ENCODE results near the gene ARID2. TPM values are rescaled to one million over a fixed set of nuclear protein-coding genes. Genes with fewer than 3 reads are reported as not detected.

ARID2 gene
- total RNA-seq, 2 experiments from 2014 or later, result 30.1 to 44.9 TPM

DNA sequence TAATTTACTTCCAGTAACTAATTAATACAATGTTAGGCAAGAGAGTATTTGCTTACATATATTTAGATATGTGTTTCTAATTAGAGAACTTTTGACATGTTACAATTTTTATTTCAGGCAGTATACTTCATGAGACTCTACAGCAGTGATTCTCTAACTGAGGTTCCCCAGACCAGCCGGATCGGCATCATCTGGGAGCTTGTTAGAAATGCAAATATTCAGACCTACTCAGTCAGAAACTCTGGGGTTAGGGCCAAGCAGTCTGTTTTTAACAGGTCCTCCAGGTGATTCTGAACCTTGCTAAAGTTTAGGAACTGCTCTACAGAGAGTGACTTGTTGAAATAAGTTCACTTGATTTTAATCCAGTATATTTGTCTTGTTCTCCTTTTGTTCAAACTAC, 46.5 kb downstream of the ARID2 start:
- Histone ChIP-seq H3K27ac (ENCODE audit: low read depth, low read length, poor library complexity, severe bottlenecking) (no peak overlapping the region), H3K36me3 (ENCODE audit: insufficient read depth, low read length) (peaks cover 5% of the 10 kb centered on the region), H3K4me2 (ENCODE audit: low read length) (no peak overlapping the region), H3K4me1 (ENCODE audit: insufficient read depth, low read length, poor library complexity, severe bottlenecking) (no peaks in the 10 kb centered on the region), H3K9me2 (ENCODE audit: insufficient read depth, low read length) (no peaks in the 10 kb centered on the region), H2AFZ (ENCODE audit: low read length) (no peak overlapping the region), H3K79me2 (ENCODE audit: insufficient read depth, low read depth, low read length) (peaks cover 68% of the 10 kb centered on the region; the same call in 1 of the 2 replicates), H3K4me3 (ENCODE audit: low read depth, low read length, poor library complexity, severe bottlenecking) (no peak overlapping the region), H3K9me3 (ENCODE audit: low read length) (no peaks in the 10 kb centered on the region), H4K20me1 (ENCODE audit: insufficient read depth, low read length) (peaks cover 11% of the 10 kb centered on the region; the same call in 1 of the 2 replicates)
- TF ChIP-seq, protein P1, sequence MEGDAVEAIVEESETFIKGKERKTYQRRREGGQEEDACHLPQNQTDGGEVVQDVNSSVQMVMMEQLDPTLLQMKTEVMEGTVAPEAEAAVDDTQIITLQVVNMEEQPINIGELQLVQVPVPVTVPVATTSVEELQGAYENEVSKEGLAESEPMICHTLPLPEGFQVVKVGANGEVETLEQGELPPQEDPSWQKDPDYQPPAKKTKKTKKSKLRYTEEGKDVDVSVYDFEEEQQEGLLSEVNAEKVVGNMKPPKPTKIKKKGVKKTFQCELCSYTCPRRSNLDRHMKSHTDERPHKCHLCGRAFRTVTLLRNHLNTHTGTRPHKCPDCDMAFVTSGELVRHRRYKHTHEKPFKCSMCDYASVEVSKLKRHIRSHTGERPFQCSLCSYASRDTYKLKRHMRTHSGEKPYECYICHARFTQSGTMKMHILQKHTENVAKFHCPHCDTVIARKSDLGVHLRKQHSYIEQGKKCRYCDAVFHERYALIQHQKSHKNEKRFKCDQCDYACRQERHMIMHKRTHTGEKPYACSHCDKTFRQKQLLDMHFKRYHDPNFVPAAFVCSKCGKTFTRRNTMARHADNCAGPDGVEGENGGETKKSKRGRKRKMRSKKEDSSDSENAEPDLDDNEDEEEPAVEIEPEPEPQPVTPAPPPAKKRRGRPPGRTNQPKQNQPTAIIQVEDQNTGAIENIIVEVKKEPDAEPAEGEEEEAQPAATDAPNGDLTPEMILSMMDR (conservative IDR thresholded peaks at IDR 0.05; ENCODE audit: low read length), result no peak
- no peak for TF ChIP-seq EZH2phosphoT487 (IDR thresholded peaks at IDR 0.05; ENCODE audit: borderline replicate concordance, low read depth, low read length)
- BruUV-seq (replicated peaks), result no TSS peak
- CTCF ChIA-PET (ENCODE audit: unreplicated experiment), result no interaction called here
- POLR2A ChIA-PET, result interaction anchor here (0.7 to 1.3 kb wide), 3 partner anchors 11 to 54 kb away, joined by 3 to 4 read pairs (median 3); no protein-coding TSS in a partner anchor
- DNase-seq (ENCODE audit: low spot score), result no peak
- intact Hi-C loops (cut with micrococcal nuclease; ENCODE audit: unreplicated experiment), result no loop called here

- no peak overlapping the region for H3K27ac ChIP-seq (ENCODE audit: low read depth, low read length, poor library complexity, severe bottlenecking)
- no peak for DNase-seq (ENCODE audit: low spot score)
- POLR2A ChIA-PET, result no interaction called here
- intact Hi-C loops (cut with micrococcal nuclease; ENCODE audit: unreplicated experiment), result no loop called here
- no peak overlapping the region for H3K4me3 ChIP-seq (ENCODE audit: low read depth, low read length, poor library complexity, severe bottlenecking)
- CTCF ChIA-PET (ENCODE audit: unreplicated experiment), result no interaction called here
- H3K4me1 ChIP-seq (ENCODE audit: insufficient read depth, low read length, poor library complexity, severe bottlenecking), result no peaks in the 10 kb centered on the region
- TF ChIP-seq, protein P1 (conservative IDR thresholded peaks at IDR 0.05; ENCODE audit: low read length), result no peak
- no peak for TF ChIP-seq EZH2phosphoT487 (IDR thresholded peaks at IDR 0.05; ENCODE audit: borderline replicate concordance, low read depth, low read length)
- no peaks in the 10 kb centered on the region for H3K9me3 ChIP-seq (ENCODE audit: low read length)
- BruUV-seq (replicated peaks), result no TSS peak
- H3K9me2 ChIP-seq (ENCODE audit: insufficient read depth, low read length), result no peaks in the 10 kb centered on the region
- no peak overlapping the region for H3K4me2 ChIP-seq (ENCODE audit: low read length)
- H3K79me2 ChIP-seq (ENCODE audit: insufficient read depth, low read depth, low read length), result peaks cover 47% of the 10 kb centered on the region; the same call in 1 of the 2 replicates
- H4K20me1 ChIP-seq (ENCODE audit: insufficient read depth, low read length), result peaks cover 3% of the 10 kb centered on the region; the same call in 1 of the 2 replicates
- H2AFZ ChIP-seq (ENCODE audit: low read length), result no peak overlapping the region
- H3K36me3 ChIP-seq (ENCODE audit: insufficient read depth, low read length), result peaks cover 5% of the 10 kb centered on the region
Measured at GRCh38 chr12:45779936-45780335, 50.4 kb downstream of the ARID2 start.

DNA sequence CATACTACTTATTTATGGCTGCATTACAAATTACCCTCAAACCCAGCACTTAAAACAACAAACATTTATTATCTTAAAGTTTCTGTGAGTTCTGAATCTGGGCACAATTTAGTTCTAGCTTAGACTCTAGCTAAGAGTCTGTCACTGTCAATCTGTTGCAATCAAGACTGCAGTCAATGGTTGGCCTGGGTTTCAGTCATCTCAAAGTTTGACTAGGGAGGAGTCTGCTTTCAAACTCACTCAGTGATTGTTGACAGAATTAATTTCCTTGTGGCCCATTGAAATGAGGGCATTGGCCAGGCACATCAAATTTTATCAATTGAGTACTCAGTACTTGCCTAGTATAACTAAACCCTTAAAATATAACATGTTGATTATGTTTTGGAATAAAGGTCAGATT, 51.6 kb downstream of the ARID2 start:
- peaks cover 5% of the 10 kb centered on the region for H3K36me3 ChIP-seq (ENCODE audit: insufficient read depth, low read length)
- H3K9me2 ChIP-seq (ENCODE audit: insufficient read depth, low read length), result no peaks in the 10 kb centered on the region
- H3K79me2 ChIP-seq (ENCODE audit: insufficient read depth, low read depth, low read length), result peaks cover 35% of the 10 kb centered on the region; the same call in 1 of the 2 replicates
- no peaks in the 10 kb centered on the region for H3K4me1 ChIP-seq (ENCODE audit: insufficient read depth, low read length, poor library complexity, severe bottlenecking)
- POLR2A ChIA-PET, result interaction anchor here (0.6 to 0.7 kb wide), 2 partner anchors 24 to 28 kb away, joined by 3 read pairs; no protein-coding TSS in a partner anchor
- H3K27ac ChIP-seq (ENCODE audit: low read depth, low read length, poor library complexity, severe bottlenecking), result no peak overlapping the region
- TF ChIP-seq EZH2phosphoT487 (IDR thresholded peaks at IDR 0.05; ENCODE audit: borderline replicate concordance, low read depth, low read length), result no peak
- TF ChIP-seq, protein P1 (conservative IDR thresholded peaks at IDR 0.05; ENCODE audit: low read length), result no peak
- no peak overlapping the region for H2AFZ ChIP-seq (ENCODE audit: low read length)
- no TSS peak for BruUV-seq (replicated peaks)
- CTCF ChIA-PET (ENCODE audit: unreplicated experiment), result no interaction called here
- intact Hi-C loops (cut with micrococcal nuclease; ENCODE audit: unreplicated experiment), result no loop called here
- no peak overlapping the region for H3K4me2 ChIP-seq (ENCODE audit: low read length)
- no peak for DNase-seq (ENCODE audit: low spot score)
- H3K4me3 ChIP-seq (ENCODE audit: low read depth, low read length, poor library complexity, severe bottlenecking), result no peak overlapping the region
- H4K20me1 ChIP-seq (ENCODE audit: insufficient read depth, low read length), result no peaks in the 10 kb centered on the region; the same call in 1 of the 2 replicates
- no peaks in the 10 kb centered on the region for H3K9me3 ChIP-seq (ENCODE audit: low read length)

All from OCI-LY7 (cell line).